Epithelial cell of proximal tubule (primary cell): ENCODE results near the gene WNT9B. TPM values are rescaled to one million over a fixed set of nuclear protein-coding genes. Genes with fewer than 3 reads are reported as not detected.

Experiments
- DNase-seq: peaks from one replicate; pipeline ENCODE4 v3.0.0-alpha.2; 2011; ENCODE audit warnings: low read depth
- H3K4me3 ChIP-seq: 2 replicates; pipeline ENCODE4 v1.5.1; 2011; ENCODE audit warnings: low read depth, mild to moderate bottlenecking, low read length
- CTCF ChIP-seq: conservative IDR thresholded peaks from 2 replicates; pipeline ENCODE4 v1.5.1; 2012; ENCODE audit warnings: low read depth, mild to moderate bottlenecking, low read length
- total RNA-seq: library from RNA; depleted of rRNA; stranded (reverse); fragments of >200 nt; gene quantifications from 2 replicates; pipeline ENCODE4 v1.2.3, GENCODE V29; 2015

WNT9B gene
- total RNA-seq, 1 donor from 2014 or later, result not detected

GRCh38 chr17:46873941-46874645 lies 22.7 kb downstream of the WNT9B start:
- no peak for DNase-seq
- no peak for TF ChIP-seq CTCF
- no peak overlapping the region for H3K4me3 ChIP-seq

GRCh38 chr17:46874906-46875305 lies 23.5 kb downstream of the WNT9B start:
- TF ChIP-seq CTCF, result no peak
- DNase-seq, result no peak
- no peak overlapping the region for H3K4me3 ChIP-seq

- H3K4me3 ChIP-seq, result no peak overlapping the region
- TF ChIP-seq CTCF, result no peak
- no peak for DNase-seq
Observed at GRCh38 chr17:46875849-46876352, 24.5 kb downstream of the WNT9B start.

- DNase-seq, result no peak
- TF ChIP-seq CTCF, result peak; percentile 36
Observed at GRCh38 chr17:46876353-46876887, 25.0 kb downstream of the WNT9B start.

GRCh38 chr17:46876926-46877325 lies 25.5 kb downstream of the WNT9B start:
- no peak overlapping the region for H3K4me3 ChIP-seq
- DNase-seq, result no peak
- TF ChIP-seq CTCF, result no peak

More at GRCh38 chr17:46876353-46876887, 25.0 kb downstream of the WNT9B start:
- no peak overlapping the region for H3K4me3 ChIP-seq

- H3K4me3 ChIP-seq, result no peak overlapping the region
- DNase-seq, result no peak
- TF ChIP-seq CTCF, result no peak
Observed at GRCh38 chr17:46877466-46877865, 26.1 kb downstream of the WNT9B start.

GRCh38 chr17:46878055-46878454 lies 26.7 kb downstream of the WNT9B start:
- no peak overlapping the region for H3K4me3 ChIP-seq
- no peak for TF ChIP-seq CTCF
- no peak for DNase-seq
